Panc1 (cell line): ENCODE measurements around the gene MAP2K6.

Experiments used
- CTCF ChIP-seq: fragments of 450-650 bp; IDR thresholded peaks from 2 replicates; pipeline ENCODE4 v1.5.1; 2017; ENCODE audit warnings: mild to moderate bottlenecking
- POLR2AphosphoS5 ChIP-seq: IDR thresholded peaks from 2 replicates; pipeline ENCODE4 v1.6.1; 2012; ENCODE audit warnings: mild to moderate bottlenecking, low read depth, low read length, moderate library complexity
- REST ChIP-seq, 2 experiments: IDR thresholded peaks; 2 replicates each; pipeline ENCODE4 v1.6.1; 2011 to 2012; ENCODE audit warnings: low read depth in 2 of 2, control low read depth in 1 of 2, low read length in 1 of 2, mild to moderate bottlenecking in 1 of 2, moderate library complexity in 1 of 2; ENCODE audit not compliant: insufficient read depth in 1 of 2
- TCF7L2 ChIP-seq: IDR thresholded peaks from 2 replicates; pipeline ENCODE4 v1.6.1; 2011; ENCODE audit warnings: mild to moderate bottlenecking, low read depth, low read length, inconsistent platforms

- TF ChIP-seq TCF7L2 (no peak), POLR2AphosphoS5 (no peak), REST (IDR thresholded peaks at IDR 0.05; ENCODE audit: insufficient read depth in 1 of 2, low read depth in 2 of 2, low read length in 1 of 2) (no peak), CTCF (no peak)
These were observed 56.9 kb downstream of the MAP2K6 start for GRCh38 chr17:69471406-69471805.
